GDM1 (cell line): ENCODE results near the gene EDEM3.
A peak's percentile ranks its signal among the peaks of the same experiment; 100 is the strongest.
"Not testable (repeated sequence)": the region's sequence is repeated elsewhere in the genome, so short reads cannot be mapped to it uniquely, and the experiment has no call there.

ENCODE experiments used
- DNase-seq: peaks from one replicate; lab custom pipeline; 2025; lab: John Stamatoyannopoulos, UW

EDEM3 gene, protein sequence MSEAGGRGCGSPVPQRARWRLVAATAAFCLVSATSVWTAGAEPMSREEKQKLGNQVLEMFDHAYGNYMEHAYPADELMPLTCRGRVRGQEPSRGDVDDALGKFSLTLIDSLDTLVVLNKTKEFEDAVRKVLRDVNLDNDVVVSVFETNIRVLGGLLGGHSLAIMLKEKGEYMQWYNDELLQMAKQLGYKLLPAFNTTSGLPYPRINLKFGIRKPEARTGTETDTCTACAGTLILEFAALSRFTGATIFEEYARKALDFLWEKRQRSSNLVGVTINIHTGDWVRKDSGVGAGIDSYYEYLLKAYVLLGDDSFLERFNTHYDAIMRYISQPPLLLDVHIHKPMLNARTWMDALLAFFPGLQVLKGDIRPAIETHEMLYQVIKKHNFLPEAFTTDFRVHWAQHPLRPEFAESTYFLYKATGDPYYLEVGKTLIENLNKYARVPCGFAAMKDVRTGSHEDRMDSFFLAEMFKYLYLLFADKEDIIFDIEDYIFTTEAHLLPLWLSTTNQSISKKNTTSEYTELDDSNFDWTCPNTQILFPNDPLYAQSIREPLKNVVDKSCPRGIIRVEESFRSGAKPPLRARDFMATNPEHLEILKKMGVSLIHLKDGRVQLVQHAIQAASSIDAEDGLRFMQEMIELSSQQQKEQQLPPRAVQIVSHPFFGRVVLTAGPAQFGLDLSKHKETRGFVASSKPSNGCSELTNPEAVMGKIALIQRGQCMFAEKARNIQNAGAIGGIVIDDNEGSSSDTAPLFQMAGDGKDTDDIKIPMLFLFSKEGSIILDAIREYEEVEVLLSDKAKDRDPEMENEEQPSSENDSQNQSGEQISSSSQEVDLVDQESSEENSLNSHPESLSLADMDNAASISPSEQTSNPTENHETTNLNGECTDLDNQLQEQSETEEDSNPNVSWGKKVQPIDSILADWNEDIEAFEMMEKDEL

DNA sequence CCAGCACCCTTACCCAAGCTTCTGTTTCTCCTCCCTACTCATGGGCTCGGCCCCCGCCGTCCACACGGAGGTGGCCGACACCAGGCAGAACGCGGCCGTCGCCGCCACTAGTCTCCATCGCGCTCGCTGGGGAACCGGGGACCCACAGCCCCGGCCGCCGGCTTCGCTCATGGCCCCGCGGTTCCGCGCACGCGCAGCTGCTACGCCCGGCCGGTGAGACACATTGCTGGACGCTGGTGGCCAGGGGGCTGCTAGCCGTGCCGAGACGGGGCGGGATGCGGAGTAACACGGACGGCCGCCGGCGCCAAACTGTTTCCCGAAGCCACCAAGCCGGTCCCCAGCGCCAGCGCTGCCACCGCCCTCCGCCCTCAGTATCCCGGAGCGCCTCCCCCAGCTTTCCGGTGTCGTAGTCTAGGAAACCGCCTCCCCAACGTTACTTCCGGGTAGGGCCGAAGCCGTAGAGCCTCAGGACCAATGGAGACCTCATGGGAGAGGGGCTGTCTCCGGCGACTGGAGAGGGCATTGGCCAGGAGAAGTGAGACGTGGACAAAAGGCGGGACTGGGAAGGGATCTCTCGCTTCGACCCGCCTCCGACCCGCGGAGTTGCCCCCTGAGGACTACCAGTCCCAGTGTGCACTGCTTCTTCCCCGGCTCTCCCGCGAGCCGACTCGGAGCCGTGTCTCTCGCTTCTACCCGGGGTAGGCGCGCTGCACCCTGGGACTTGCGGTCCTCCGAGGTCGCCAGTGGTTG lies at the start of gene EDEM3:
TSS of gene EDEM3 (minus strand) at position 383 of the 750 bp plus-strand sequence. CDS start at position 171, 212 bp downstream.
- DNase-seq, result peak; percentile 99

DNA sequence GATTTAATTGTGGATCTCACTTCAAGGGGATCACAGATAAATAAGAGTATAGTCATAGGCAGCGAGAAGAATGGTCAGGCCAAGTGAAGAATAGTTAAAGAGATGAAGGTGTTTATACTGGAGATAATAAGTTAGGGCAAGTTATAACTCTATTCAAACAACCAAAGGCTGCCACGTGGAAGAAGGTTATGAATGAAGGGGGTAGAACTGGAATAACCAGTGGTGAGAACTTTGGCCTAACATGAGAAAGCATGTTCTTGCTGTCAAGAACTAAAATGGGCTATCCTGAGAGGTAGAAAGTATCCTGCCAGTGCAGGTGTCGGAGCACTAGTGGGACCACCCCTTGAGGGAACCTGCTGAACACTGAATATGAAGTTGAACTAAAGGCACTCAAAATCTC lies 49.6 kb upstream of the EDEM3 start:
- no peak for DNase-seq

DNA sequence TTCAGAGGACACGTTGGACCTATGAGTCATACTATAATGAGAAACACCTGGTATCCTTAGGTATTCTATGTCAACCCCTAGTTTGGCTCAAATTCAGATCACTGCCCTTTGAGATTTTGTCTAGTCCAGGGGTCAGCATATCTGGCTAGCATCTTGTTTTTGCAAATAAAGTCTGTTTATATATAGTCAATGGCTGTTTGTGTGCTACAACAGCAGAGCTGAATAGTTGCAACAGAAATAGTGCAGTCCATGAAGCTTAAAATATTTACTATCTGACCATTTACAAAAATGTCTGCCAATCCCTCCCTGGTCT lies 48.5 kb upstream of the EDEM3 start:
- DNase-seq, result no peak

DNA sequence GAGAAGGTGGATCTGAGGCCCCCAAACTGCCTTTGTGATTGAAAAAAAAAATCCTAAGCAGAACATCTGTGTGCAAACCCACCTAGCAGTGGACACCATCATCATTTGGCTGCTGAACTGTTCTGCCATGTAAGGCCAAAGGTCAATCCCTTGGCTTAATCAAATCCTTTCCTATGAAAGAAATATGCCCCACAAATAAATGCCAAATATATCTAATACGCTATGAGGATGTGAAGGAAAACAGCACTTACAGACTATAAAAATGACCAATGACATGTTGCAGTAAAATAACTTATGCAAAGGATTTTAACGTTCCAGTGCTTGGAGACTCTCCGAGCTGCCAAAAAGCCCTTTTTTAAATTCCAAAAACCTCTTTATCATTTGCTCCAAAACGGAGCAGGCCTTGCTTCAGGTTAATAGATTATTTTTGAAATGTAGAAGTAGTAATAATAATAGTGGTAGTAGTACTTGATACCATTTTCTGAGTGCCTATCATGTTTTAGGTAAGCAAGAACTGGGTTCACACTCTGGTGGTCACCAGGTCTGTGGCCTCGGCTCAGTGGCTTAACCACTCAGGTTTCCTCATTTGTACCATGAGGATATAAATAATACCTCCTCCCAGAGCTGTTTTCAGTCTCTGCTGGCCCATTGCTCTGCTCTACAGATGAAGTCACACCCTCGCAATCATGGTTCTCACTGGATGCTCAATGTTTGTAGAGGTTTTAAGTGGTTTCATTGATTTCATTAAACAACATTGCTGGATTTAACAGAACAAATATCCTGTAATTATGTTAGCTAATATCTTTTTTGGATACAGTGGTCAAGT lies 47.9 kb upstream of the EDEM3 start:
- no peak for DNase-seq

DNA sequence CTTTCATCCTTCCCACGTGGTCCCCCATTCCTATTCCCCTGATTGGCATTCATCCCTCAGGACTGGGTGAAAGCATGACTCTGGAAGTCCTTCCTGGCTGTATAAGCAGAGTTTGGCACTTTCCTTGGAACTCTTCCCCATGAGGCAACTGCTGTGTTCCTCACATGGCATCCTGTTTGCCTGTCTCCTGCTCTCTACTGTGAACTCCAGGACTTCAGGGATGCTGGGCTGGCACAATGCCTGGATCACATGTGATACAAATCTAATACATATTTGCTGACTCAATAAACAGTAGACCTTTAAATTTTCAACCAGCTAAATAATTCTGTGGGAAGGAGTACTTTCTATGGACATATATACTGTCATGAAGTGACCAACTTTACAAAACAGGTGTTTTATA lies 46.8 kb upstream of the EDEM3 start:
- no peak for DNase-seq

DNA sequence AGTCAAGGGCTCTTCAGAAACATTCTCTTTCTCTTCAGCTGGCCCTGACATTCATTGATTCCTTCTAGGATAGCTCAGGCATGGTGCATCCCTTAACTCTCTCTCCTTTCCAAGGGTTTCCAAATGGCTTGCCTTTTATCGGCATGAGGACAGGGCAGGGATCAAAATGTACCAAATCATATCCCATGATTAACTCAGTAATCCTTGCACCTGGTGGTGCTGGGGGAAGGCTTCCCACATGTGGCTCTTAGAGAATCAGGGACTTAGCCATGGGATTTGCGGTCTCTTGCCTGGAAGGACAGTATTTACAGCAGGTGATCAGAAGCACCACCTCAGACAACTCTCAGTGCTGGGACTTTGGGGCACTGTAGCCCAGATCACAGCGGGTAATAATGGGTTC lies 46.2 kb upstream of the EDEM3 start:
- no peak for DNase-seq

DNA sequence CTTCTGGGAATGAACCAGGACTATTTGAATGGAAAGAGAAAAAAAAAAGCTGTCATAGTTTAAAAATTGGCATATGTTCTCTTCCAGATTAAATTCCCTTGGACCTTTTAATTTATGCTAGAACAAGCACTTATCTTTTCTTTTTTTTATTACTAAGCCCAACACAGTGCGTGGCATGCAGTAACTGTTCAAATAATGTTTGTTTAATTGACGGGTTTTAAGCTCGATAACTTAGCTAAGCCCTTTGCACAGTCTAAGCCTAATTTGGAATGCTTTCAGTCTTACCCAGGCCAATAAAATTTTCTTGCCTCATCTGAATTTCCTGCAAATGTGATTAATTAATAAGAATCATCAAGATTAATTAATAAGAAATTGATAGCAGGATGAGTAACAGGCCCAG lies 39.3 kb upstream of the EDEM3 start:
- DNase-seq, result no peak

DNA sequence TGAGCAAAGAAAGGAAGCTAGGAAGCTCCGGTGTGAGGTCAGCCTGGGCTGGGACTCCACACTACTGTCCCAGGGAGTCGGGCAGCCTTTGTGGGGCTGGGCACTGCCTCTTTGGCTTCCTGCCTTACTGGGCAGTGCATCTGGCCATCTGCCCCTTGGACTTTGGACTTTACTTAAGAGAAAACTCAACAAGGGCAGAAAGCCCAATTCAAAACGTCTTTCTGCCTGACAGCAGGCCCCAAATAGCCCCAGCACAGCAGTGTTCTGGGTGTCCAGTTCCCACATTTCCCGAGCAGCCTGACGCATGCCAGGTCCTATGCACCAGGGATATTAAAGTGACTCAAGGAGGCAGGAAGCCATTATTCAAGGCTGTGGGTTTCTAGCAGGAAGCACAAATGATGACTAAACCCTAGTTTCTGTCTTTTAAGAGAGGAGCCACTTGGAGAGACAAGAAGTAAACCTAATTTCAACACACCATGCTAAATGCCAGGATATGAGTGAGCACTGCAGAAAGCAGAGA lies 37.9 kb upstream of the EDEM3 start:
- DNase-seq, result peak; percentile 75

DNA sequence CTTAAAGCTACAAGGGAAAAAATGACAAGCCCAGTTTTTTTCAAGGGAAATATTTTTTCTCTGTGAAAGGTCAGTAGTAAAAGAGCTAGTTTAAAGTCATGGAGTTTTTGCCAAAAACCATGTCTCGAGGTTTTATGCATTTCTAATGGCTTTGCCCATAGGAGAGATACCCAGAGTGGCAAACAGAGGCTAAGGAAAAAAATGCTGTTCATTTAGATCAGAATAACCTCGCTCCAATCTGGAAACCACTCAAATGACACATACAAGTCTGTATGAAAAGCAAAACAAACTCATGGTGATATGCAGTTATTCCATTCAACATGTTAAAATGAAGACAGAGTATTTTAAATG lies 36.9 kb upstream of the EDEM3 start:
- DNase-seq, result no peak

DNA sequence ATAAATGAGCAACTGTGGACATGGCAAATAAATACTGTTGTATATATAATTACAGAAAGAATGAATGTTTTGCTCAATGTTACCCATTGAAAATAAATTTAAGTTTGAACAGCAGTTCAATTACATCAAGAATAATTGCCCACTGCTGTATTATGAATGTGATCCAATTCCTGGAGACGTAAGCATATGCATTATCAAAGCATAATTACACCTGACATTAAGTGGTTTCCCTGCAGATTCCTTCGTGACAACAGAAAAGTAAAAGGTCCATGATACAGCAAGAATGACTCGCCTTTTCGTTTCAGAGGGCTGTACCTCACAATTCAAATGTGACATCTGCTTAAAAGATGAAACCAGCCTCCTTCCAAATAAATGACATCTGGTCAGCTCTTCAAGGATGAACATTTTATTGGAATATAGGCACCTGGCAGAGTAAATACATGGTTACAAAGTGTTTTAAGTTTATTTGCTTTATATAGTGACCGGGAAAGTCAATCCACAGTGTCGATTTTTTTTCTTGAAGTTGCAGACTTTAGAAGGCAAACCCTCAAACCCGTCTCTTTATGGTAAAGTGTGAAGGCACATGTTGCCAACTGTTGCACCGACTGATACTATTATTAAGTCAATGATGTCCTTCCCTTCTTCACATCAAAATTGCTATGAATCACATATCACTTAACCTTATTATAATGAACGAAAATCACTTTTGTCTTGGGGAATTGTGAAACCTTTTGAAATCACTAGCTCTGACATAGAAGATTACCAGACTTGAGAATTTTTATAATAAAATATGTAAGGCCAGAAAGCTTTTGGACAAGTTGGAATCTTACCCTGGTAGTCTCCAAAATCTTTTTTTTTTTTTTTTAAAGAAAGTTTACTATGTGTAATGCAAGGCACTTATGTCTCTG lies 36.2 kb upstream of the EDEM3 start:
- no peak for DNase-seq

DNA sequence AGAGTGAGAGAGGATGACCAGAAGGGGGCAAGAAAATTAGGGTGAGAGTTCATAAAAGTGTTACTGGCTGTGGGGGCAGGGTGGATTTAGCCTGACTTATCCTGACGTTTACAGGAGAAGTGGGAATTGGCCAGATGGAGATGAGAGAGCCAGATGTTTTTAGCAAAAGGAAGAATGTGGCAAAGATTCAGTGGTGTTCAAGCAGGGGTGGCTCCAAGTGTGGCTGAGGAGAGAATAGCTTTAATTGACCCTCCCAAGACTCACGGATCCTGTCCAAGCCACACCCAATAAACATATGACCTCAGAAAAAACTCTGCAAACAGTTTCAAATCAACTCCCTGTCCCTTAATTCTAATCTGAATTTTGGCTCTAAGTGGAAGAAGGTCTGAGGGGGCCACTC lies 35.2 kb upstream of the EDEM3 start:
- DNase-seq, result no peak

DNA sequence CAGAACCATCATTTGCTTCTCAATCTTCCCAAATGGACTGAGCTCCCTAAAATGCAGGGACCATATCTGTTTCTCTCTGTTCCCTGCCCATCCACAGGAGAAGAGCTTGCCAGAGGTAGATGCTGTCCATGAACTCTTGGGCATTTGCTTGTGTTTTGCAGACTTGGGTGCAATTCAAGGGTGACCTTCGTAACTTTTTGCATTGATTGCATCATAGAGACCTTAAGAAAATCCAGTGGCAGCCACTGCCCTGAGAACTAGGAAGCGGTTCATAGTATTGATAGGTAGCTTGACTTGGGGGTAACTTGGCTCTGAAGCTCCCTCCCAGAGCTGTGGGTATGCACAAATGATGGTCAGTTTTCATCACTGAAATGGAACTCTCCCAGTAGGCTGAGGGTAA lies 34.3 kb upstream of the EDEM3 start:
- no peak for DNase-seq

DNA sequence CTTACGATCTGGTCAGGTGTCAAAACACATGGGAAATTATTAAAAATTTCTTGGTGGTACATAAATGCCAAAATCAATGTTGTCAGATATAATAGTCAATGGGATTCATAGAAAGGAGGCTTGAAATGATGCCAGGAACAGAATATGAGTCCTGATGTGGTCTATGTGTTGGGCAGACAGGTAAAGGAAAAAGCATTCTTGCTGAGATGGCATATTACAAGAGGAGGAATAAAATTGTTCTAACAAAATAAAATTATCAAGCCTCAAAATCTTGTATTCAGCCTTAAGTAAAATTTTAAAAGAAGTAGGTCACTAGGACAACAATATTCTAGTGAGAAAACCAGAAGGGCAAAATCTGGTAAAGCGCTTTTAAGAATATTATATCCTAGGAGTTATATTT lies 30.9 kb upstream of the EDEM3 start:
- DNase-seq, result no peak

DNA sequence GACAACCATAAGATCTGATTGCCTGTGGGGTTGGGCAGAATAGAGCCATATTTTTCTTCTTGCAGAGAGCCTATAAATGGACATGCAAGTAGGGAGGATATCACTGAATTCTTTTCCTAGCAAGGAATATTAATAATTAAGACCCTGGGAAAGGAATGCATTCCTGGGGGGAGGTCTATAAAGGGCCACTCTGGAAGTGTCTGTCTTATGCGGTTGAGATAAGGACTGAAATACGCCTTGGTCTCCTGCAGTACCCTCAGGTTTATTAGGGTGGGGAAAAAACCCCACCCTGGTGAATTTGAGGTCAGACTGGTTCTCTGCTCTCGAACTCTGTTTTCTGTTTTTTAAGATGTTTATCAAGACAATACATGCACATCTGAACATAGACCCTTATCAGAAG lies 29.1 kb upstream of the EDEM3 start:
- DNase-seq, result not testable (repeated sequence)

DNA sequence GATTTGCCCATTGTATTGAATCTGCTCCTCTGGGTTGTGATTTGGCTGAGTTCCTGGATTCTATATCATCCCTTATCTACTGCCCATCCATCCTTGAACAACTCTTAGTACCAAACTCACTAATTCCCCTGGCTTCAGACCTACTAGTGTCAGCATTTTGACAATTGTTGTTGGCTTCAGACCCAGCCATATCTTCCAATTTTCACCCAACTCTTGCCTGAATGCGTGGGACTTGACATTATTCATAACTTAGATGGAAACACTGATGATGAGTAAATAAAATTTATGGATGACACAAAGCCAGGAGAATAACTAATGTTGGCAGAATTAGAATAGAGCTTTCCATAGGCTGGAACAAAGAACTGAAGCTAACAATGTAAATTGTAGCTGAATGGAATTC lies 27.3 kb upstream of the EDEM3 start:
- DNase-seq, result no peak

DNA sequence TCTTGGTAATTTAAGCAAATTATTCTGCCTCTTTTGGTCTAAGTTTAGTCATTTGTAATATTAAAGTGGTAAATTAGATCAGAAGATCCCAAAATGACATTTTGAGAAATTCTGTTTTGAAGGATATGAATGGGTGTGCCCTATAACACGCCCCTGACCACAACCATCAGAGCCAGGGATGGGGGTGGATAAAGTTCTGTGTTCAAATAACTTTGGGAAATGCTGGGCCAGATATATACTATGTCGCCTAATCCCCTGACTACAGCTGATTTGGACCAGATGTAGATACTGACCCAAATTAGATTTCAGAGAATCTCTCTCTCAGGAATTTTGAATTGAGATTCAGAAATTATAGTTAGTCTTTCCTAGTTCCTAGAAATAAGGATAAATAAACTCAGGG lies 21.2 kb upstream of the EDEM3 start:
- no peak for DNase-seq

DNA sequence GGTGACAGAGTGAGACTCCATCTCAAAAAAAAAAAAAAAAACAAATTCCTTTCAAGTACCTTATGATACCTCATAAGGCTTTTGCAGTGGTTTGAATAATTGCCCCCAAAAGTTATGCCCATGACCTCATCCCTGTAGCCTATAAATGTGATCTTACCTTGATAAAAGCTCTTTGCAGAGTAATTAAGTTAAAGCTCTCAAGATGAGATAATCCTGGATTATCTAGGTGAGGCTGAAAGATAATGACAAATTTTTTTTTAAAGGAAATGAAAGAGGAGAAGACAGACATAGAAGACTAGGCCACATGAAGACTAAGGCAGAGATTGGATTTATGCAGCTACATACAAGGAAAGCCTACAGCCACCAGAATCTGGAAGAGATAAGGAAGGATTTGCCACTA lies 20.7 kb upstream of the EDEM3 start:
- DNase-seq, result no peak

DNA sequence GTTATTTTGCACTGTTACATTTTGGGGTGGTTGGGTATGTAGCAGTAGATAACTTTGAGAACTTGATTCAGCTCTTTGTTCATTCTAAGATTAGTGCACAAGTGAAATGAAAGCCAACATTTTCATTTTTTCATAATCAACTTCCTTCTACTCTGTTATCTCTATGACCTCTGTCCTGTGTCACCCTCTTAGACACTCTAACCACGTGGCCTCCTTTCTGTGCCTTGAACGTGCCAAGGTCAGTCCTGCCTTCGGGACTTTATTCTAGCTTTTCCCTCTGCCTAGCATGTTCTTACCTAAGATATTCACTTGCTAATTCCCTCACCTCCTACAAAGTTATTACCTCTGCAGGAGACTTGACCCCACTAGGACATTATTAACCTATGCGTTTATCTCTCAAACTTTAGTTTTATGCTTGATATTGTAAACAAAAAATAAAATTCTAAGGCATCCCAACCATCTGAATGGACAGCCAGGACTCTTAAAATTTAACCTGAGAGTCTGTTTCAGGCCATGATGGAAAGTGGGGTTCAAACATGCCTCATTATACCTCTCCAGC lies 19.2 kb upstream of the EDEM3 start:
- DNase-seq, result no peak

DNA sequence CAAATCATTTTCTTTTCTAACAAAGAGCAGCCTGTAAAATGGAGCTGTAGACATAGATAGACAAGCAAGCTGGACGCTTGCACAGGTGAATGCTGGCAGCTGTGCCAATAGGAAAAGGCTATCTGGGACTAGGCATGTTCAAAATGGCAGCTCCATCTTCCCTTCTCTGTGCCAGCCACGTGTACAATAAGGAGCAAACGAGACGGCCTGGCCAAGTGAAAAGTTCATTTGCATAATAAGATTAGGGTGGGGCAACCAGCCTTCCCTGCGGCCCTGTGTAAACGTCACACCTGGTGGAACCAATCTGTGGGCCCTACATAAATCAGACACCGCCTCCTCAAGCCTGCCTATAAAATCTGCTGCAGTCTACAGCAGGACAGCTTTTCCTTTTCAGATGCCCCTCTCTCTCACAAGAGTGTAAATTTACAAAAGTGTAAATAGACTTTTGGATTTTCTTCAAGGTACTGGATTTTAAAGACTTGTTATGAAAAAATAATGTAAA lies 16.6 kb upstream of the EDEM3 start:
- no peak for DNase-seq
